Loucy (cell line): ENCODE measurements around the gene S100A9.

Experiments
- CTCF ChIP-seq: fragments of 200-600 bp; sonication (generic); conservative IDR thresholded peaks from 2 replicates; pipeline ENCODE4 v1.5.1; 2014; ENCODE audit warnings: mild to moderate bottlenecking, antibody characterized with exemption, low read length
- EZH2phosphoT487 ChIP-seq: fragments of 200-600 bp; IDR thresholded peaks from 2 replicates; pipeline ENCODE4 v1.6.1; 2018; ENCODE audit warnings: antibody characterized with exemption, mild to moderate bottlenecking, moderate library complexity, borderline replicate concordance

- TF ChIP-seq CTCF (no peak), EZH2phosphoT487 (no peak)
Measured at GRCh38 chr1:153342178-153342577, 15.5 kb upstream of the S100A9 start.
